Measurements from ENCODE around the gene TRMT44. TPM values are rescaled to one million over a fixed set of nuclear protein-coding genes. Genes with fewer than 3 reads are reported as not detected.

Gene TRMT44
- total RNA-seq, 6 donors from 2014 or later = 22.8 to 81.7 (median 30.2) TPM

DNA sequence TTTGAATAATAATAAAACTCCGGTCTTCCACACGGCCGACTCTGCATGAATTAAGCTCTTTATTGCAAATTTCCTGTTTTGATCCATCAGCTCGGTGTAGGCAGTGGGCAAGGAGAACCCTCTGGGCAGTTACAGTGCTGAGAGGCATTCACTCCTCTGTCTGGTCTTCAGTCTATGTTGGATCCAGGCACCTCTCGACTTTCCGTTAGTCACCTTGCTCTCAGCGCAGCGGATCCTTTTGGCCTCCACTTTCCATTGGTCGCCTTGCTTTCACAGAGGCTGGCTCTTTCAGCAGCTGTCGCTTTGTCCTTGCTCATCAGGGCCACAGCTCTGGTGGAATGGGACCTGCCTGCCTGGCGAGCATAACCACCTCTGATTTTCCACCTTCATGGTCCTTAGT, 52.9 kb downstream of the TRMT44 start:
- Histone ChIP-seq H3K4me1 (no peaks in the 10 kb centered on the region), H3K9me3 (no peaks in the 10 kb centered on the region), H3K27ac (no peak overlapping the region), H3K4me3 (no peak overlapping the region), H3K27me3 (no peaks in the 10 kb centered on the region), H3K36me3 (no peaks in the 10 kb centered on the region)
- WGBS, 2 donors = 74 to 85% methylated on average over 11 of the region's 11 CpGs
- no peak for TF ChIP-seq POLR2A (IDR thresholded peaks at IDR 0.05)
- no peak for TF ChIP-seq CTCF (IDR thresholded peaks at IDR 0.05)
- TF ChIP-seq POLR2AphosphoS5 (IDR thresholded peaks at IDR 0.05) = no peak
- no peak for TF ChIP-seq EP300 (IDR thresholded peaks at IDR 0.05)
- ATAC-seq (ENCODE audit: low FRiP score in 2 of 2) = no peak
- no peak for DNase-seq

DNA sequence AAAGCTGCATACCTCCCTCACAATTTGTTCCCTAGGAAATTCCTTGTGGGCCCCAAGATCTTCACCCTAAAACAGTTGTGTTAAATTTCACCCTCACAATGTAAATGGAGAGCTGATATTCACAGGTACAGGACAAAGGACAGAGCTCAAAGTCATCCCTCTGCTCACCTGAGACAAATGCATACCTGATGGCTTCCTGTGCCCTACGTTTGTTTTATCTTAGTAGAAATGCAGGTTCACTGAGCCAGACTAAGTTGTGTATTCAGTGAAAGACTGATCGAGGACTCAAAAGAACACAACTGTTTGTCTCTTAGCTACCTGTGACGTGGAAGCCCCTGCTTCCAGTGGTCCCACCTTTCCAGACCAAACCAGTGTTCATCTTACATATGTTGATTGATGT, 53.6 kb downstream of the TRMT44 start:
- Histone ChIP-seq H3K4me1 (no peaks in the 10 kb centered on the region), H3K4me3 (no peak overlapping the region), H3K9me3 (no peaks in the 10 kb centered on the region), H3K36me3 (no peaks in the 10 kb centered on the region), H3K27me3 (no peaks in the 10 kb centered on the region), H3K27ac (no peak overlapping the region)
- DNase-seq (no peak), ATAC-seq (ENCODE audit: low FRiP score in 2 of 2) (no peak)
- WGBS, 2 donors = 79 to 84% methylated on average over 3 of the region's 3 CpGs
- TF ChIP-seq POLR2AphosphoS5 (IDR thresholded peaks at IDR 0.05) (no peak), POLR2A (IDR thresholded peaks at IDR 0.05) (no peak), EP300 (IDR thresholded peaks at IDR 0.05) (no peak), CTCF (IDR thresholded peaks at IDR 0.05) (no peak)

DNA sequence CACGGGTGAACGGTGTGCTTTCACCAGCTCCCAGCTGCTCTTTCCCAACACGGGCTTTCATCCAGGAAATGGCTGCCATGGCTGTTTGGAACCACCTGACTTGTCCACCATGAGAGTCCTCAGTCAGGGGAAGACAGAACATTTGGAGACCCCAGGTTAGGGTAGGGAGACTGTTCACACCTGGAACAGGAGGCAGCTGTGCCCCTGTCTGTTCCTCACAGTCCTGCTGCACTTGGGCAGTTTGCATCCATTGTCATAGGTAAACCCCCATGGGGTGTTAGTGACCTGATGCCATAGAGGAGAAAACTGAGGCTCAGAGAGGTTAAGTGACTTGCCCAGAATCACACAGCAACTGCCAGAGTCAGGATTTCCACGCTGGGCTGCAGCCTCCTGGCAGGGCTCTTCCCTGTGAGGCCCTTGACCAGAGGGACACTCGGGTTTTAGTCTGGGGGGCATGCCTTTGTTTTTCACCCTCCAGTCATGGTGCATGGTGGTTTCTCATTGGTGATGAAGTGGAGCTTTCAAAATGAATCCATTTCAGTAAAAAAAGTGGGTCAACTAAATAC, 54.5 kb downstream of the TRMT44 start:
- ATAC-seq (ENCODE audit: low FRiP score in 2 of 2) = no peak
- no peaks in the 10 kb centered on the region for H3K36me3 ChIP-seq
- 79 to 86% methylated on average over 5 of the region's 5 CpGs for WGBS, 2 donors
- H3K9me3 ChIP-seq = no peaks in the 10 kb centered on the region
- H3K4me3 ChIP-seq = no peak overlapping the region
- no peaks in the 10 kb centered on the region for H3K27me3 ChIP-seq
- no peak for DNase-seq
- H3K27ac ChIP-seq = no peak overlapping the region
- H3K4me1 ChIP-seq = no peaks in the 10 kb centered on the region
- TF ChIP-seq POLR2A (IDR thresholded peaks at IDR 0.05) (no peak), CTCF (IDR thresholded peaks at IDR 0.05) (no peak), POLR2AphosphoS5 (IDR thresholded peaks at IDR 0.05) (no peak), EP300 (IDR thresholded peaks at IDR 0.05) (no peak)

- Histone ChIP-seq H3K4me1 (no peaks in the 10 kb centered on the region), H3K4me3 (no peak overlapping the region), H3K9me3 (no peaks in the 10 kb centered on the region), H3K27me3 (no peaks in the 10 kb centered on the region), H3K27ac (no peak overlapping the region), H3K36me3 (no peaks in the 10 kb centered on the region)
- TF ChIP-seq EP300 (IDR thresholded peaks at IDR 0.05) = no peak
- no peak for TF ChIP-seq POLR2AphosphoS5 (IDR thresholded peaks at IDR 0.05)
- TF ChIP-seq POLR2A (IDR thresholded peaks at IDR 0.05) = no peak
- TF ChIP-seq CTCF (IDR thresholded peaks at IDR 0.05) = no peak
- WGBS, 2 donors = 89 to 96% methylated on average over 3 of the region's 3 CpGs
- no peak for ATAC-seq (ENCODE audit: low FRiP score in 2 of 2)
- no peak for DNase-seq
Observed at GRCh38 chr4:8495803-8496202, 55.2 kb downstream of the TRMT44 start.

DNA sequence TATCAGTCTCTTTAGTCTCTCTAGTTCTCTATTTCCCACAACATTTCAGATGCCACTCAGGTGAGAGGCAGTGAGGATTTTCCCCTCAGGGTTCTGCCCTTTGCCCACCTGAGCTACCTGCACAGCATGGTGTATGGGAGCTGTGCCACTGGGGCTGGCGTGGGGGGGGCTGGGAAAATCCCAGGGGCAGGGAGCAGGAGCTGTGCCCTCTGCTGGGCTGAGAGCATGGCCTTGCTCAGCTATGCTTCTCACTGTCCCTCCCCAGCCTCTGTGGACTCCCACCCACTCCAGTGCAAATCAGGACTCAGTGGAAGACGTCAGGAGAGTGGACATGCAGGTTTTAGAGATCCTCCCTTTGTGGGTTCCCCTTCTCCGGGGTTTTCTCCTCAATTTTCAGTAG, 57.2 kb downstream of the TRMT44 start:
- no peaks in the 10 kb centered on the region for H3K36me3 ChIP-seq
- H3K27me3 ChIP-seq = no peaks in the 10 kb centered on the region
- no peak overlapping the region for H3K4me3 ChIP-seq
- H3K4me1 ChIP-seq = peaks cover 0 to 3% (median 0%) of the 10 kb centered on the region in 4 donors
- H3K9me3 ChIP-seq = no peaks in the 10 kb centered on the region
- TF ChIP-seq EP300 (IDR thresholded peaks at IDR 0.05) (no peak), CTCF (IDR thresholded peaks at IDR 0.05) (no peak), POLR2A (IDR thresholded peaks at IDR 0.05) (no peak), POLR2AphosphoS5 (IDR thresholded peaks at IDR 0.05) (no peak)
- ATAC-seq (ENCODE audit: low FRiP score in 2 of 2) (no peak), DNase-seq (no peak)
- H3K27ac ChIP-seq = no peak overlapping the region
- 93 to 100% methylated on average over 1 to 3 of the region's 3 CpGs for WGBS, 2 donors
